Kidney epithelial cell (primary cell): ENCODE results near the gene FAM234B. TPM values are rescaled to one million over a fixed set of nuclear protein-coding genes. Genes with fewer than 3 reads are reported as not detected.
"Not testable (repeated sequence)": the region's sequence is repeated elsewhere in the genome, so short reads cannot be mapped to it uniquely, and the experiment has no call there.

Experiments used
- DNase-seq: peaks from one replicate; pipeline ENCODE4 v3.0.0-alpha.2; 2010; ENCODE audit warnings: low read depth
- H3K27me3 ChIP-seq: 2 replicates; pipeline ENCODE4 v1.6.0; 2011; ENCODE audit warnings: low read length; ENCODE audit not compliant: control insufficient read depth, insufficient read depth
- H3K36me3 ChIP-seq: 2 replicates; pipeline ENCODE4 v1.5.1; 2011; ENCODE audit warnings: low read length; ENCODE audit not compliant: control insufficient read depth, insufficient read depth
- H3K4me3 ChIP-seq: 2 replicates; pipeline ENCODE4 v1.5.1; 2011; ENCODE audit warnings: low read depth, mild to moderate bottlenecking, control low read depth, low read length
- total RNA-seq: library from RNA; depleted of rRNA; stranded (reverse); fragments of >200 nt; gene quantifications from 2 replicates; pipeline ENCODE4 v1.2.3, GENCODE V29; 2015
- TF ChIP-seq, protein P1 (sequence below): IDR thresholded peaks from 2 replicates; pipeline ENCODE4 v1.5.1; 2011; ENCODE audit warnings: mild to moderate bottlenecking, moderate library complexity, low read length, control low read depth, inconsistent platforms; ENCODE audit not compliant: insufficient read depth, poor library complexity, severe bottlenecking

FAM234B gene
- total RNA-seq, 1 donor from 2014 or later: 5.0 TPM

DNA sequence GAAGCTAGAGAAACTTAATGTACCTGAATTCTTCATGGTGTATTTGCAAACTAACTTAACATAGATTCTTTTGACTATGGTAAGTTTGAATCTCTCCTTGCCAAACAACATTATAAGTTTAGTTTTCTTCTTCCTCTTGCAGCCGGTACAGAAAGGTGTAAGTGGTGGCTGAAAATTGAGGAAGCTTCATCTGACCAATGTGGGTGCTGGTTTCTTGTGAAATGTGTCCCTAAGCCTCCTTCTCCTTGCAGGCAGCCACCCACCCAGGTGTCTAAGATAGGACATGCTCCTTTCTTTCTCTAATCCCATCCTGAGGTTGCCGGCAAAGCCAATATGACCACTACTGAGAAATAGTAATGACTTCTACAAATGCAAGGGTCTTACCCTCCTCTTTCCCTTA is 38.7 kb downstream of the FAM234B start:
- H3K4me3 ChIP-seq: no peak overlapping the region
- TF ChIP-seq, protein P1, sequence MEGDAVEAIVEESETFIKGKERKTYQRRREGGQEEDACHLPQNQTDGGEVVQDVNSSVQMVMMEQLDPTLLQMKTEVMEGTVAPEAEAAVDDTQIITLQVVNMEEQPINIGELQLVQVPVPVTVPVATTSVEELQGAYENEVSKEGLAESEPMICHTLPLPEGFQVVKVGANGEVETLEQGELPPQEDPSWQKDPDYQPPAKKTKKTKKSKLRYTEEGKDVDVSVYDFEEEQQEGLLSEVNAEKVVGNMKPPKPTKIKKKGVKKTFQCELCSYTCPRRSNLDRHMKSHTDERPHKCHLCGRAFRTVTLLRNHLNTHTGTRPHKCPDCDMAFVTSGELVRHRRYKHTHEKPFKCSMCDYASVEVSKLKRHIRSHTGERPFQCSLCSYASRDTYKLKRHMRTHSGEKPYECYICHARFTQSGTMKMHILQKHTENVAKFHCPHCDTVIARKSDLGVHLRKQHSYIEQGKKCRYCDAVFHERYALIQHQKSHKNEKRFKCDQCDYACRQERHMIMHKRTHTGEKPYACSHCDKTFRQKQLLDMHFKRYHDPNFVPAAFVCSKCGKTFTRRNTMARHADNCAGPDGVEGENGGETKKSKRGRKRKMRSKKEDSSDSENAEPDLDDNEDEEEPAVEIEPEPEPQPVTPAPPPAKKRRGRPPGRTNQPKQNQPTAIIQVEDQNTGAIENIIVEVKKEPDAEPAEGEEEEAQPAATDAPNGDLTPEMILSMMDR: no peak
- H3K36me3 ChIP-seq: no peaks in the 10 kb centered on the region
- H3K27me3 ChIP-seq: no peaks in the 10 kb centered on the region
- DNase-seq: no peak

DNA sequence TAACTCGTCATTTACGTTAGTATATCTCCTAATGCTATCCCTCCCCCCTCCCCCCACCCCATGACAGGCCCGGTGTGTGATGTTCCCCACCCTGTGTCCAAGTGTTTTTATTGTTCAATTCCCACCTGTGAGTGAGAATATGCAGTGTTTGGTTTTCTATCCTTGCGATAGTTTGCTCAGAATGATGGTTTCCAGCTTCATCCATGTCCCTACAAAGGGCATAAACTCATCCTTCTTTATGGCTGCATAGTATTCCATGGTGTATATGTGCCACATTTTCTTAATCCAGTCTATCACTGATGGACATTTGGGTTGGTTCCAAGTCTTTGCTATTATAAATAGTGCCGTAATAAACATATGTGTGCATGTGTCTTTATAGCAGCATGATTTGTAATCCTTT is 39.5 kb downstream of the FAM234B start:
- H3K4me3 ChIP-seq, DNase-seq, H3K27me3 ChIP-seq, H3K36me3 ChIP-seq: not testable (repeated sequence)

DNA sequence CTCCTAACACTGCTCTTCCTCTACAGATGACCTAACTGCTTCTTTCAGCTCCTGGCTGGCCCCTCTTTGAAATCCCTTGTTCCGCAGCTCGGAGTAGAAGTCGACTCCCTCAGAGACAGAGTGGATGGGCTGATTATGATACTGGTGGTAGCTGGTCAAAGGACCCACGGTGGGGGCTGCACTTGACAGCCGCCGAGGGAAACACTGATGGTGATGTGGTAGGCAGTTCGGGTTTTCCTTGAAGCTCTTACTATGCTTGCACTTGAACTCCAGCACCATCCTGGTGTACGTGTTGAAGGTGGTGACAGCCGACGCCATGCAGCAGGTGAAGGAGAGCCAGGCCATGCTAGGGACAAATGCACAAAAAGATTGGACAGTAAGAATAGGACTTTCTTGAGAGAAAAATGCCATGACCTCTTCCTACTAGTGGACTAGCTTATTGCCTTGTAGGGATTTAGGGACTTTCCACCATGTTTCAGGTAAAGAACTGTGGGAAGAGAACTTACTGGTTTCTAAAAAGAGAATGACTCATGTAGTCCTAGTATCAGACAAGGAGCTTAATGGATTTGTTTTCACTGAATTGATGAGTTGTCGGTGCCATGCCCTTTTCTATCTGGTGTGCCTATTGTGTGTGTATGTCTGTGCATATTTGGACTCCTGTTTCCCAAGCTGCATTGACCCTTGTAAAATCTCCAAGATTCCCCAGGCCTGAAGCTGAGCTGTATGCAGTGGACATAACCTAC is 40.9 kb downstream of the FAM234B start:
- DNase-seq: no peak
- H3K4me3 ChIP-seq: no peak overlapping the region
- TF ChIP-seq, protein P1: no peak

DNA sequence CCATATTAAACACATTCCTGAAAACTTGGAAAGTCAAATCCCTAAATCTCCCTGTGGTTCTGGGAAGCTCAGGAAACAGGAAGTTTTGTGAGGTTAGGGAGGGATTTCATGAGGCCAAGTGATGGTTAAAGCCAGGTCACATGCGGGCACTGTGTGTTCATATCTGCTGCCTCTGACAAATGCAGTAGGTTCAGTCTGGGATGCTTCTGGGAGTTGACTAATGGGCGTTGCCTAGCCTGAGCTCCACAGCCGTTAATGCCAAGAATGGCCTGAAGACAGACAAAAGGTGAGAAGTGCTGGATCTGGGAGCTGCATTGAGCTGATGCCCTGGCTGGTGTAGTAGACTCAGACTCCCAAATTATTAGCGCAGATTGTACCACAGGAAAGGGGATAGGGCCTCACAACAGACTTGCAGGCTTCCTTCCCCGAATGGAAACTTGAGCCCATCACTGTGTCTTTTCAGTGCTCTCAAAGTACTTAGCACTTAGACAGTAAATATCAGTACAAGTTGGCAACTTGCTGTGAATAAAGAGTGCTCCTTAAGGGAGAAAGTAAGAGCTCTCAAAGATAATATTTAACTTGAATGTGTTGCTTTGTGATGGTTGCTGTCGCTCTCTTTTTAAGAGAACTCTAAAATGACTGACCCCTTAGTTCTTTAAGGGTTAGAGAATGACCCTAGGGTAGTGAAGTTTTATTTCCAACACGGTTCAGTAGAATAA is 41.9 kb downstream of the FAM234B start:
- Histone ChIP-seq H3K36me3 (no peaks in the 10 kb centered on the region), H3K27me3 (no peaks in the 10 kb centered on the region), H3K4me3 (no peak overlapping the region)
- TF ChIP-seq, protein P1: no peak
- no peak for DNase-seq

More for the DNA sequence above, 40.9 kb downstream of the FAM234B start:
- no peaks in the 10 kb centered on the region for H3K27me3 ChIP-seq
- no peaks in the 10 kb centered on the region for H3K36me3 ChIP-seq

DNA sequence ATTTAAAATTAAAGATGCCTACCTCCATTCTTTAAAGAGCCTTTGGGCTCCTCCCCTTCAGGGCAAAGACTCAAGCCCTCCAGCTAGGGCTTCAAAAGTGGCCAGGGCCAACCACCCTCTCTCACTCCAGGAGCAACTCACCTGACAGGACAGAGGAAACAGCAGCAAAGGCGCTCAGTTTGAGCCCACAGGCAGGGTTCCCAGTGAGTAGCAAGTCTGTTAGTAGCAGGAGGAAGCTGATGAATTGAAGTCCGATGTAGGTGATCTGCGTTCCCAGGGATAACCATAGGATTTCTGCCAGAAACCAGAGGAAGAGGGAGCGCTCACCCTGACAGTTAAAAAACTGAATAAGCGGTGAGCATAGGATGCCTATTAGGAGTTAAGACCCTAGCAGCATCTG is 43.6 kb downstream of the FAM234B start:
- DNase-seq: no peak
- H3K4me3 ChIP-seq: no peak overlapping the region
- no peaks in the 10 kb centered on the region for H3K27me3 ChIP-seq
- no peaks in the 10 kb centered on the region for H3K36me3 ChIP-seq
- TF ChIP-seq, protein P1: no peak

DNA sequence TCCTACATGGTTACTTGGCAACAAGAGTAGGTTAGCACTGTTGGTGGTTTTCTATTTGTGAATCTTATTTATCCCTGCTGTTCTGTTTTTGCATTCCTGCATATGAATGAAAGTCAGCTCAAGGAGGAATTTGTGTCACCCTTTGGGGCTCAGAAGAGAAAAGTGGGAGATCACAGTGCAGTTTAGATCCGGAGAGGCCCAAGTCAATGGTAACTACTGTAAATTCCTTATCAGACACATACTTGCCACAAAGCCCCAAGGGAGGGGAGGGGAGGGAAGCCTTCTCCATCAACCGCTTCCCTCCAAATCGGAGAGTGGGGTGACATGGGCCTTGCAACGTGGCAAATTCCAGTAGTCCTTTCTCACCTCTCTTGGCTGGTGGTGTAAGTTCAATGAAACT is 44.3 kb downstream of the FAM234B start:
- Histone ChIP-seq H3K36me3 (no peaks in the 10 kb centered on the region), H3K4me3 (no peak overlapping the region), H3K27me3 (no peaks in the 10 kb centered on the region)
- TF ChIP-seq, protein P1: no peak
- no peak for DNase-seq
